K562 (cell line): Measurements from ENCODE around the gene SLA2. TPM values are rescaled to one million over a fixed set of nuclear protein-coding genes. Genes with fewer than 3 reads are reported as not detected.

Experiments
- CREB3 ChIP-seq: fragments of 450-650 bp; conservative IDR thresholded peaks from 2 replicates; pipeline ENCODE4 v1.6.1; 2016; ENCODE audit warnings: missing genetic modification characterization, low read depth, mild to moderate bottlenecking, missing compliant biosample characterization, moderate library complexity
- GMEB1 ChIP-seq: fragments of 250-450 bp; sonication (Bioruptor Pico); IDR thresholded peaks from 2 replicates; pipeline ENCODE4 v1.4.0; 2020; ENCODE audit warnings: mild to moderate bottlenecking
- HMG20B ChIP-seq: fragments of 250-450 bp; sonication (Bioruptor Pico); IDR thresholded peaks from 2 replicates; pipeline ENCODE4 v1.5.0; 2021; ENCODE audit warnings: mild to moderate bottlenecking
- HOXB6 ChIP-seq: fragments of 250-450 bp; sonication (Bioruptor Pico); IDR thresholded peaks from 2 replicates; pipeline ENCODE4 v1.5.1; 2022; ENCODE audit warnings: mild to moderate bottlenecking, borderline replicate concordance
- KAT7 ChIP-seq: sonication (generic); formaldehyde crosslinking; IDR thresholded peaks from 2 replicates; pipeline ENCODE4 v1.8.0; 2022; ENCODE audit warnings: missing genetic modification reagents, mild to moderate bottlenecking, borderline replicate concordance
- KLF10 ChIP-seq: fragments of 250-450 bp; sonication (Bioruptor Pico); IDR thresholded peaks from 2 replicates; pipeline ENCODE4 v1.6.1; 2021; ENCODE audit warnings: matching md5 sums
- KLF16 ChIP-seq: IDR thresholded peaks from 2 replicates; pipeline ENCODE4 v1.6.1; 2016; ENCODE audit warnings: antibody characterized with exemption
- MLLT1 ChIP-seq, 2 experiments: fragments of 450-650 bp; IDR thresholded peaks; 2 replicates each; pipeline ENCODE4 v1.6.1; 2016
- MXD1 ChIP-seq: fragments of 250-450 bp; sonication (Bioruptor Pico); IDR thresholded peaks from 2 replicates; pipeline ENCODE4 v1.8.0; 2021; ENCODE audit warnings: borderline replicate concordance, mild to moderate bottlenecking, moderate library complexity; ENCODE audit not compliant: poor library complexity, severe bottlenecking
- MYC ChIP-seq, 2 experiments: fragments of 250-450 bp in 1 of 2; sonication (Bioruptor Pico) in 1 of 2; IDR thresholded peaks; 2 replicates each; pipeline versions ENCODE4 v1.5.1 to v1.6.1; 2012 to 2021; ENCODE audit warnings: low read depth in 2 of 2, borderline replicate concordance in 1 of 2, improper control_type of control experiment in 1 of 2, low read length in 1 of 2, mild to moderate bottlenecking in 1 of 2, moderate library complexity in 1 of 2
- RNF2 ChIP-seq: sonication (generic); IDR thresholded peaks from 2 replicates; pipeline ENCODE4 v1.6.1; 2016
- SPI1 ChIP-seq: IDR thresholded peaks from 2 replicates; pipeline ENCODE4 v1.6.1; 2011; ENCODE audit warnings: low read depth, low read length, control low read depth, borderline replicate concordance
- TCF3 ChIP-seq: sonication (generic); formaldehyde crosslinking; IDR thresholded peaks from 2 replicates; pipeline ENCODE4 v1.4.0; 2020; ENCODE audit warnings: mild to moderate bottlenecking, missing genetic modification reagents
- ZNF41 ChIP-seq: fragments of 250-450 bp; sonication (Bioruptor Pico); conservative IDR thresholded peaks from 2 replicates; pipeline ENCODE4 v1.4.0; 2020; ENCODE audit warnings: mild to moderate bottlenecking
- polyA plus RNA-seq, 8 experiments: library from polyadenylated mRNA; depleted of rRNA in 4 of 8; stranded (reverse) in 5 of 8; unstranded in 3 of 8; fragments of >200 nt; fragmentation: Nextera tagmentation in 2 of 8; fragmentation: Illumina TruSeq in 1 of 8; extraction: Ambion mirVana in 2 of 8; extraction: Trizol in 1 of 8; gene quantifications; 2 replicates each; pipeline versions ENCODE4 v1.2.1 to v1.2.3, GENCODE V29; 2011 to 2014; ENCODE audit warnings: inconsistent platforms in 1 of 8, missing spikeins in 1 of 8
- total RNA-seq, 7 experiments: library from RNA; depleted of rRNA in 6 of 7; stranded (reverse); fragments of >200 nt in 6 of 7; fragmentation: Illumina TruSeq in 2 of 7; extraction: Trizol in 2 of 7; gene quantifications; 2 replicates each; pipeline versions ENCODE4 v1.2.1 to v1.2.3, GENCODE V29; 2011 to 2021; ENCODE audit warnings: low replicate concordance in 1 of 7
- TF ChIP-seq, protein P1 (sequence below), 2 experiments: IDR thresholded peaks; 2 replicates each; pipeline ENCODE4 v1.6.1; 2011; ENCODE audit warnings: borderline replicate concordance in 1 of 2, control low read depth in 1 of 2, low read depth in 1 of 2, low read length in 1 of 2, mild to moderate bottlenecking in 1 of 2, mixed read lengths in 1 of 2, moderate library complexity in 1 of 2; ENCODE audit not compliant: insufficient read depth in 1 of 2, insufficient read length in 1 of 2, poor library complexity in 1 of 2, severe bottlenecking in 1 of 2; ENCODE audit errors: extremely low read depth in 1 of 2
- TF ChIP-seq, protein P2 (sequence below), 2 experiments: fragments of 200-800 bp in 1 of 2; sonication (Bioruptor generic) in 1 of 2; sonication (generic) in 1 of 2; formaldehyde crosslinking in 1 of 2; IDR thresholded peaks in 1 of 2; conservative IDR thresholded peaks in 1 of 2; 2 replicates each; pipeline versions ENCODE4 v1.5.0 to v1.6.1; 2016 to 2020; ENCODE audit warnings: missing compliant biosample characterization in 1 of 2, missing genetic modification characterization in 1 of 2, missing genetic modification reagents in 1 of 2
- TF ChIP-seq, protein P3 (sequence below): sonication (generic); formaldehyde crosslinking; IDR thresholded peaks from 2 replicates; pipeline ENCODE4 v1.8.0; 2022; ENCODE audit warnings: mild to moderate bottlenecking, low read depth, missing genetic modification reagents

The SLA2 gene
- total and polyA plus RNA-seq, 9 of the 15 experiments (the other 6 are each of a cell fraction or from before 2014, with no cell fraction given), result 0.07 TPM; not detected in 7

GRCh38 chr20:36604952-36605398 lies 41.0 kb downstream of the SLA2 start (continued):
- TF ChIP-seq, protein P1, sequence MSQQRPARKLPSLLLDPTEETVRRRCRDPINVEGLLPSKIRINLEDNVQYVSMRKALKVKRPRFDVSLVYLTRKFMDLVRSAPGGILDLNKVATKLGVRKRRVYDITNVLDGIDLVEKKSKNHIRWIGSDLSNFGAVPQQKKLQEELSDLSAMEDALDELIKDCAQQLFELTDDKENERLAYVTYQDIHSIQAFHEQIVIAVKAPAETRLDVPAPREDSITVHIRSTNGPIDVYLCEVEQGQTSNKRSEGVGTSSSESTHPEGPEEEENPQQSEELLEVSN (IDR thresholded peaks at IDR 0.05; ENCODE audit: borderline replicate concordance in 1 of 2, extremely low read depth in 1 of 2, insufficient read depth in 1 of 2, insufficient read length in 1 of 2, low read depth in 1 of 2, low read length in 1 of 2, poor library complexity in 1 of 2, severe bottlenecking in 1 of 2), result peak in 1 of 2 experiments; percentile 86
- TF ChIP-seq, protein P2, sequence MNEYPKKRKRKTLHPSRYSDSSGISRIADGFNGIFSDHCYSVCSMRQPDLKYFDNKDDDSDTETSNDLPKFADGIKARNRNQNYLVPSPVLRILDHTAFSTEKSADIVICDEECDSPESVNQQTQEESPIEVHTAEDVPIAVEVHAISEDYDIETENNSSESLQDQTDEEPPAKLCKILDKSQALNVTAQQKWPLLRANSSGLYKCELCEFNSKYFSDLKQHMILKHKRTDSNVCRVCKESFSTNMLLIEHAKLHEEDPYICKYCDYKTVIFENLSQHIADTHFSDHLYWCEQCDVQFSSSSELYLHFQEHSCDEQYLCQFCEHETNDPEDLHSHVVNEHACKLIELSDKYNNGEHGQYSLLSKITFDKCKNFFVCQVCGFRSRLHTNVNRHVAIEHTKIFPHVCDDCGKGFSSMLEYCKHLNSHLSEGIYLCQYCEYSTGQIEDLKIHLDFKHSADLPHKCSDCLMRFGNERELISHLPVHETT (CRISPR knock-in tag; conservative IDR thresholded peaks at IDR 0.05 in 1 of 2, IDR thresholded peaks at IDR 0.05 in 1 of 2), result no peak
- TF ChIP-seq CREB3 (tag) (peak; percentile 65; the same call in 1 of the 2 replicates), KLF16 (no peak), MYC (IDR thresholded peaks at IDR 0.05; ENCODE audit: low read depth, low read length) (0 out of 2 replicates have a peak, but pooled peaks have one; percentile 6), MYC (CRISPR knock-in tag; IDR thresholded peaks at IDR 0.05; ENCODE audit: borderline replicate concordance, low read depth) (peak; percentile 76; the same call in 1 of the 2 replicates), SPI1 (0 out of 2 replicates have a peak, but pooled peaks have one; percentile 10), MXD1 (CRISPR knock-in tag) (no peak), ZNF41 (0 out of 2 replicates have a peak, but pooled peaks have one; percentile 11), MLLT1 (IDR thresholded peaks at IDR 0.05) (no peak), HOXB6 (CRISPR knock-in tag) (no peak), KAT7 (0 out of 2 replicates have a peak, but pooled peaks have one; percentile 20), RNF2 (no peak), KLF10 (no peak), HMG20B (CRISPR knock-in tag) (no peak), TCF3 (CRISPR knock-in tag) (0 out of 2 replicates have a peak, but pooled peaks have one; percentile 5), GMEB1 (CRISPR knock-in tag) (no peak)
- TF ChIP-seq, protein P3, sequence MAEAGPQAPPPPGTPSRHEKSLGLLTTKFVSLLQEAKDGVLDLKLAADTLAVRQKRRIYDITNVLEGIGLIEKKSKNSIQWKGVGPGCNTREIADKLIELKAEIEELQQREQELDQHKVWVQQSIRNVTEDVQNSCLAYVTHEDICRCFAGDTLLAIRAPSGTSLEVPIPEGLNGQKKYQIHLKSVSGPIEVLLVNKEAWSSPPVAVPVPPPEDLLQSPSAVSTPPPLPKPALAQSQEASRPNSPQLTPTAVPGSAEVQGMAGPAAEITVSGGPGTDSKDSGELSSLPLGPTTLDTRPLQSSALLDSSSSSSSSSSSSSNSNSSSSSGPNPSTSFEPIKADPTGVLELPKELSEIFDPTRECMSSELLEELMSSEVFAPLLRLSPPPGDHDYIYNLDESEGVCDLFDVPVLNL (CRISPR knock-in tag), result no peak
